ENCODE measurements around the gene NRXN2. TPM values are rescaled to one million over a fixed set of nuclear protein-coding genes. Genes with fewer than 3 reads are reported as not detected.
A peak's percentile ranks its signal among the peaks of the same experiment; 100 is the strongest.

The NRXN2 gene
- total and polyA plus RNA-seq, 10 of the 15 experiments (the other 5 are each of a cell fraction or from before 2014, with no cell fraction given), result 0.03 to 1.4 (median 0.23) TPM

- TF ChIP-seq YBX1 (IDR thresholded peaks at IDR 0.05) (no peak), RAD21 (IDR thresholded peaks at IDR 0.05; ENCODE audit: insufficient read depth, low read depth, low read length) (peak; percentile 66)
Measured at GRCh38 chr11:64649291-64649697, 73.7 kb downstream of the NRXN2 start (continued).

- ChIA-PET SMC1A (ENCODE audit: uncharacterized antibody, unreplicated experiment) (no interaction called here), RAD21 (ENCODE audit: unreplicated experiment) (interaction anchor here (0.6 to 1.5 kb wide), 4 partner anchors 41 to 330 kb away, joined by 3 to 12 read pairs (median 5); partner anchors contain the start of gene PRDX5), POLR2A (no interaction called here), CTCF (interaction anchor here (1.3 to 8.7 kb wide), 4 partner anchors 25 to 160 kb away, joined by 3 to 128 read pairs (median 62); no protein-coding TSS in a partner anchor)
- Histone ChIP-seq H3K4me2 (ENCODE audit: control insufficient read depth, insufficient read depth) (no peak overlapping the region), H4K20me1 (ENCODE audit: control insufficient read depth, insufficient read depth) (no peaks in the 10 kb centered on the region), H3K4me1 (ENCODE audit: control insufficient read depth, insufficient read depth, low read length) (no peaks in the 10 kb centered on the region), H2AFZ (ENCODE audit: control insufficient read depth, low read depth, low read length) (no peak overlapping the region), H3K79me2 (ENCODE audit: control insufficient read depth, insufficient read depth, low read length) (no peaks in the 10 kb centered on the region), H3K36me3 (ENCODE audit: control insufficient read depth in 2 of 2, insufficient read depth in 2 of 2, low read length in 1 of 2) (no peaks in the 10 kb centered on the region), H3K4me3 (no peak overlapping the region), H3K27ac (ENCODE audit: control insufficient read depth, insufficient read depth) (no peak overlapping the region), H3K9me3 (replicated peaks; ENCODE audit: control insufficient read depth, insufficient read depth, low read length) (no peaks in the 10 kb centered on the region), H3K27me3 (replicated peaks in 1 of 2; ENCODE audit: control insufficient read depth in 2 of 2, insufficient read depth in 2 of 2, low read length in 1 of 2) (peaks cover 8 to 13% of the 10 kb centered on the region in 2 experiments; a peak in 3 of 4 replicates), H3K9ac (ENCODE audit: control insufficient read depth, insufficient read depth, low read length) (no peak overlapping the region)
- in situ Hi-C loops (cut with MboI) (no loop called here), intact Hi-C loops (cut with micrococcal nuclease; ENCODE audit: unreplicated experiment) (no loop called here)
- FAIRE-seq (no peak), ATAC-seq (no peak), DNase-seq (ENCODE audit: low read depth, low spot score) (no peak)
- TF ChIP-seq MTA3 (IDR thresholded peaks at IDR 0.05; ENCODE audit: borderline replicate concordance, low read length), result no peak
- no peak for TF ChIP-seq MYB (IDR thresholded peaks at IDR 0.05; ENCODE audit: borderline replicate concordance, low read depth, low read length)
- TF ChIP-seq RCOR1 (conservative IDR thresholded peaks at IDR 0.05; ENCODE audit: low read depth, low read length), result no peak
- TF ChIP-seq EP300 (IDR thresholded peaks at IDR 0.05; ENCODE audit: borderline replicate concordance in 1 of 2, control insufficient read depth in 1 of 2, low read depth in 2 of 2, low read length in 2 of 2), result no peak
- no peak for TF ChIP-seq STAT1 (conservative IDR thresholded peaks at IDR 0.05)
- TF ChIP-seq SMAD1 (IDR thresholded peaks at IDR 0.05; ENCODE audit: low read depth, partially characterized antibody), result no peak
- TF ChIP-seq SRF (IDR thresholded peaks at IDR 0.05; ENCODE audit: low read depth in 2 of 2, low read length in 2 of 2), result no peak
- TF ChIP-seq TCF12 (IDR thresholded peaks at IDR 0.05; ENCODE audit: low read depth, low read length), result no peak
- TF ChIP-seq TCF3 (IDR thresholded peaks at IDR 0.05; ENCODE audit: borderline replicate concordance, insufficient read depth, low read depth, low read length), result no peak
- no peak for TF ChIP-seq POLR2AphosphoS5 (IDR thresholded peaks at IDR 0.05; ENCODE audit: low read length)
- TF ChIP-seq EGR1 (IDR thresholded peaks at IDR 0.05; ENCODE audit: borderline replicate concordance in 1 of 2, low read depth in 2 of 2, low read length in 2 of 2), result no peak
- TF ChIP-seq KDM1A (IDR thresholded peaks at IDR 0.05; ENCODE audit: borderline replicate concordance), result no peak
- 20% methylated on average over 9 of the region's 9 CpGs for WGBS (ENCODE audit: insufficient coverage, insufficient replicate concordance, low lambda C conversion rate, missing lambda C conversion rate)
- no TSS peak for BruUV-seq (replicated peaks)
Measured at GRCh38 chr11:64648551-64648950, 74.4 kb downstream of the NRXN2 start.
